Measurements from ENCODE around the gene MYADM. TPM values are rescaled to one million over a fixed set of nuclear protein-coding genes. Genes with fewer than 3 reads are reported as not detected.

Gene MYADM
- total RNA-seq, 2 experiments from 2014 or later = 52.2 to 69.4 TPM

DNA sequence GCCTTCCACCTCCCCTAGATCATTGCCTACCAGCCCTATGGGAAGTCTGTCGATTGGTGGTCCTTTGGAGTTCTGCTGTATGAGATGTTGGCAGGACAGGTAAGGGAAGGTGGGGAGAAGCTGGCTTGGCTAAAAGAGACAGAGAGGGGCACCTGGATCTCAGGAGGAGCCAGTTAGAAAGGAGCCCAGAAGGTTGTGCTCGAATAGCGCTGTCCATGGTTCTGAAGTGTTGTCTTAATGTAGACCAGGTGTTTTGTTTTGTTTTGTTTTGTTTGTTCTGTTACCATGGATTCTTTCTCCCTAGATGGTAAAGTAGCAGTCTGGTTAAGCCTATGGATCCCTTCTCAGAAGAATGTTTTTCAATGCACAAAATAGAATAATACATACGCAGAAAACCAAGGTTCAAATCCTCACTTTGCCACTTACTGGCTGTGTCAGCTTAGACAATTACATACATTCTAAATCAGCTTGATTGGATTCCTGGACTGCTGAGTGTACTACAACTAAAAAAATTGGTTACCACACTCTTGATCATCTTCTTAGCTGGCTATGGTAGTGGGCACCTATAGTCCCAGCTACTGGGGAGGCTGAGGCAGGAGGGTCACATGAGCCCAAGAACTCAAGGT is 35.5 kb downstream of the MYADM start:
- DNase-seq = peak; percentile 53
- H3K4me1 Mint-ChIP-seq = peaks cover 20% of the 10 kb centered on the region
- CTCF ChIA-PET = interaction anchor here (0.9 to 1.4 kb wide), 3 partner anchors 9 to 121 kb away, joined by 3 read pairs; no protein-coding TSS in a partner anchor

DNA sequence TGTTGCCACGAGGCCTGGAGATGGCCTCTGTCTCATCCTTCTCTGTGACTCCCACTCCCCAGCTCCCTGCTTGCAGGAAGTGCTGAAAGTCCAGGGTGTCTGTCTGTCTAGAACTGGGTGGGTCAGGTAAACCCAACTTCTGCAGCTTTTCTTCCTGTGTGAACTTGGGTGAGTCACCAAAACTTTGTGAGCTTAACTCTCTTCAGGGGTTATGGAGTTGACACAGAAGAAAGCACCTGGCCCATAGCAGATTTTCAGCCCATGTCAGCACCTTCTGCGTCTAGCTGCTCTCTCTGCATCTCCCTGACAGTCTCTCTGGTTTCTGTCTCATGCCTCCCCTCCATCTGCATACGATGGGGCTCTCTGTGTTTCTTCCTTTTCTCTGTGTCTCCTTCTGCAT is 37.2 kb downstream of the MYADM start:
- CTCF ChIA-PET = interaction anchor here (0.6 to 0.8 kb wide), 2 partner anchors 64 to 125 kb away, joined by 3 to 4 read pairs; no protein-coding TSS in a partner anchor
- no peak for DNase-seq
- Mint-ChIP-seq H3K9me3 (ENCODE audit: low read depth) (no peaks in the 10 kb centered on the region), H3K4me3 (no peak overlapping the region), H3K36me3 (peaks cover 2% of the 10 kb centered on the region), H3K4me1 (peaks cover 25% of the 10 kb centered on the region), H3K27ac (no peak overlapping the region), H3K27me3 (peaks cover 54% of the 10 kb centered on the region)
- ATAC-seq = no peak

More for the DNA sequence above, 35.5 kb downstream of the MYADM start:
- Mint-ChIP-seq H3K27me3 (peaks cover 48% of the 10 kb centered on the region), H3K9me3 (ENCODE audit: low read depth) (no peaks in the 10 kb centered on the region), H3K27ac (no peak overlapping the region), H3K36me3 (no peaks in the 10 kb centered on the region), H3K4me3 (no peak overlapping the region)
- no peak for ATAC-seq

DNA sequence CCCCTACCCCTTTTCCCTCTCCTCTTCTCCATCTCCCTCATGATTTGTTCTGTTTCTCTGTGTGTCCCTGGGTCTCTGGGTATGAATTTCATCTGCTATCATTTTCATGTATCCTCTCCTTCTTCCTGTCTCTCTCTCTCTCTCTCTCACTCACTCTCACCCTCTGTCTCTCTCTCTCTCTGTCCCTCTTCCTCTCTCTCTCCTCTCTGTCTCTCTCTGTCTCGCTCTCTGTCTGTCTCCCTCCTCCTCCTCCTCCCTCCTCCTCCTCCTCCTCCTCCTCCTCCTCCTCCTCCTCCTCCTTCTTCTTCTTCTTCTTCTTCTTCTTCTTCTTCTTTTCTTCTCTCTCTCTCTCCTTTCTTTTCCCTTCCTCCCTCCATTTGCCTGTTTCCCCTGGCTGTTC is 38.1 kb downstream of the MYADM start:
- Mint-ChIP-seq H3K9me3 (ENCODE audit: low read depth) (no peaks in the 10 kb centered on the region), H3K4me3 (no peak overlapping the region), H3K27ac (no peak overlapping the region), H3K4me1 (peaks cover 25% of the 10 kb centered on the region), H3K36me3 (peaks cover 2% of the 10 kb centered on the region), H3K27me3 (peaks cover 63% of the 10 kb centered on the region)
- CTCF ChIA-PET = interaction anchor here (2.0 kb wide), 1 partner anchor 118 kb away, joined by 8 read pairs; no protein-coding TSS in a partner anchor
- ATAC-seq (no peak), DNase-seq (no peak)

DNA sequence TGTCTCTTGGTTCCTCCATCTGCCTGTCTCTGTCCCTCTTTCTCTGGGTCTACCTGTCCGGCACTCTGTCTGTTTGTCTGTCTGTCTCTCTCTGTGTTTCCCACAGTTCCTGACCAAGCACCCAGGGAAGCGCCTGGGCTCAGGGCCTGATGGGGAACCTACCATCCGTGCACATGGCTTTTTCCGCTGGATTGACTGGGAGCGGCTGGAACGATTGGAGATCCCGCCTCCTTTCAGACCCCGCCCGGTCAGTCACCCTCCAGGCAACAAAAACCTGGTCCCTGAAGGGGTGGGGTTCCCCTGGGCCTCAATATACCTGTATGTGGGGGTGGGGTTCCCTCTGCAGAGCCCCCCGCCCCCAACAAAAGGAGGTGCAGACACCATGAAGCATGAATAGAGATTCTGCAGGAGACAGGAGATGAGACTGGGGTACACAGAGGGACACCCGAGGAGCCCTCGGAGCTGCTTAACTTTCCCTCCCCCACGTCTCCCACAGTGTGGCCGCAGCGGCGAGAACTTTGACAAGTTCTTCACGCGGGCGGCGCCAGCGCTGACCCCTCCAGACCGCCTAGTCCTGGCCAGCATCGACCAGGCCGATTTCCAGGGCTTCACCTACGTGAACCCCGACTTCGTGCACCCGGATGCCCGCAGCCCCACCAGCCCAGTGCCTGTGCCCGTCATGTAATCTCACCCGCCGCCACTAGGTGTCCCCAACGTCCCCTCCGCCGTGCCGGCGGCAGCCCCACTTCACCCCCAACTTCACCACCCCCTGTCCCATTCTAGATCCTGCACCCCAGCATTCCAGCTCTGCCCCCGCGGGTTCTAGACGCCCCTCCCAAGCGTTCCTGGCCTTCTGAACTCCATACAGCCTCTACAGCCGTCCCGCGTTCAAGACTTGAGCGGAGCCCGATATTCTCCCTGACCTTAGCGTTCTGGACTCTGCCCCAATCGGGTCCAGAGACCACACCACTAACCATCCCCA is 38.8 kb downstream of the MYADM start:
- CTCF ChIA-PET = interaction anchor here (2.0 kb wide), 1 partner anchor 117 kb away, joined by 8 read pairs; no protein-coding TSS in a partner anchor
- no peaks in the 10 kb centered on the region for H3K9me3 Mint-ChIP-seq (ENCODE audit: low read depth)
- H3K36me3 Mint-ChIP-seq = peaks cover 2% of the 10 kb centered on the region
- peaks cover 25% of the 10 kb centered on the region for H3K4me1 Mint-ChIP-seq
- DNase-seq (peak; percentile 71), ATAC-seq (peak; percentile 65)
- peaks cover 69% of the 10 kb centered on the region for H3K27me3 Mint-ChIP-seq
- no peak overlapping the region for H3K4me3 Mint-ChIP-seq
- H3K27ac Mint-ChIP-seq = no peak overlapping the region

DNA sequence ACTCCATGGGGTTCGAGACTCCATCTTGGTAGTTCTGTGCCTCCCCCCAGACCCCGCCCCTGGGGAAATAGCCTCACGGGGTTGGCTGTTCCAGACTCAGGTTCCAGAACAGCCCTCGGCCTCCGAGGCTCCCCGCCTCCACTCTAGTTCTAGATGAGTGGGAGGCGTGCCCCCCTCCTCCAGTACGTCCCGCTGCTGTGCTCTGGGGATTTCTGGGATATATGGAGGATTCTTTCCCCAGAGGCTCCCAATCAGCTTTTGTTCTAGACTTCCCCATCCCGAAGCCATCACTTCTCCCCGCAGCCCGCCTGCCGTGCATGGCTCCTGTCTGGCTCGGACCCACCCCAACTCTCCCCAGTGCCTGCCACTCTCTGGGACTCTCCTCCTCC is 39.5 kb downstream of the MYADM start:
- ATAC-seq (no peak), DNase-seq (no peak)
- H3K4me3 Mint-ChIP-seq = no peak overlapping the region
- H3K27ac Mint-ChIP-seq = no peak overlapping the region
- H3K9me3 Mint-ChIP-seq (ENCODE audit: low read depth) = no peaks in the 10 kb centered on the region
- H3K27me3 Mint-ChIP-seq = peaks cover 73% of the 10 kb centered on the region
- H3K36me3 Mint-ChIP-seq = peaks cover 2% of the 10 kb centered on the region
- H3K4me1 Mint-ChIP-seq = peaks cover 25% of the 10 kb centered on the region
- CTCF ChIA-PET = interaction anchor here (2.0 kb wide), 1 partner anchor 116 kb away, joined by 8 read pairs; no protein-coding TSS in a partner anchor

DNA sequence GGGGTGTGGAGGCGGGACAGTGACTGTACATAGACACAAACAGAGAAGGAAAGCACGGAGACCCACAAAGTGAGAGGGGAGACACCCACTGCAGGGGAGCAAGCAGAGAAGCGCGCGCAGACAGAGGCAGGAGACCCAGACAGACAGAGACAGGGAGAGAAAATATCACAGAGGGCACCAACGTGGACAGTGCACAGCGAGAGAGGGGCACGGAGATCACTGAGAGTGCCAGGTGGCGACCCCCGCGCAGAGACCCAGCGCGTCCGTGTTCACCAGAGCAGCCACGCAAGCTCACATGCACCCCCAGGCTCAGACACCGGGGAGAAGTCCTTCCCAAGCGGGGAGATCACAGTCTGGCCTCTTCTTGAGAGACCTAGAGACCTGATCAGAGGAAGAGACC is 40.0 kb downstream of the MYADM start:
- H3K27ac Mint-ChIP-seq = no peak overlapping the region
- CTCF ChIA-PET = interaction anchor here (2.0 kb wide), 1 partner anchor 116 kb away, joined by 8 read pairs; no protein-coding TSS in a partner anchor
- H3K27me3 Mint-ChIP-seq = peaks cover 76% of the 10 kb centered on the region
- DNase-seq (no peak), ATAC-seq (no peak)
- H3K4me1 Mint-ChIP-seq = peaks cover 25% of the 10 kb centered on the region
- H3K36me3 Mint-ChIP-seq = peaks cover 2% of the 10 kb centered on the region
- H3K4me3 Mint-ChIP-seq = no peak overlapping the region
- no peaks in the 10 kb centered on the region for H3K9me3 Mint-ChIP-seq (ENCODE audit: low read depth)

DNA sequence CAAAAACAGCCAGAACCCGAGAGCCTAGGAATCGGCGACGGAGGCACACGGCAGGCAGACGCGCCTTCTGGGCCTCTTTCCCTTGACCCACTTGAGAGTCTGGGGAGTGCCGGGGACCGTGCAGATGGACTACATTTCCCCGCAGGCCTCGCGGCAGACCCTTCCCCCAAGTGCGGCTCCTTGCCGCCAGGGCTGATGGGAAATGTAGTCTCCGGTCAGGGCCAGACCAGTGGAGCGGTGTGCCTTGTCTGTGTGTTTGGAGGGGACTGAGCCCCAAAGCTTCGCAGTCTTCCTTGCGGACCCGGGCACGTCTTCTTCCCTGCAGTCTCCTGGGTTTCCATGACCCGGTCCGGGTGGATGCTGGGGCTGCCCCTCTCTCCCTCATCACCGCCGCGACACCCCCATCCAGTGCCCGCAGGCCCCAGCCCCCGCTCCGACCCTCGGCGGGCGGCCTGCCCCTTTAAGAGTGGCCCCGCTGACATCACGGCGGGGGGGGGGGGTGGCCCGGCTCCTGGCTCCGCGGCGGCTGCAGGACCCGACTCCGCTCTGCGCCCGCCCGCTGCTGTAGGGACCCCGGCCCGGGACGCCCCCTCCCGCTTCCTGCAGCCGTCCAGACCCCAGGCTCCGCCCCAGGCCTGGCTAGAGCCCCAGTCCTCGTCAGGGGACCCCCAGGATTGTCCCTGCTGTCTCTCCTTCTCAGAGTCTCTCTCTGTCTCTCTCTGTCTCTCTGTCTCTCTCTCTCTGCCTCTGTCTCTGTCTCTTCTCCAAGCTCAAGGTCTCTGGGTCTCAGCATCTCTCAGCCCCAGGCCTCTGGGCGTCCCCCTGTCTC is 40.6 kb downstream of the MYADM start:
- CTCF ChIA-PET = interaction anchor here (2.0 kb wide), 1 partner anchor 115 kb away, joined by 8 read pairs; no protein-coding TSS in a partner anchor
- Mint-ChIP-seq H3K36me3 (peaks cover 2% of the 10 kb centered on the region), H3K9me3 (ENCODE audit: low read depth) (no peaks in the 10 kb centered on the region), H3K27me3 (peaks cover 74% of the 10 kb centered on the region), H3K4me3 (no peak overlapping the region), H3K27ac (peak overlapping the region; percentile 31), H3K4me1 (peaks cover 25% of the 10 kb centered on the region)
- ATAC-seq = peak; percentile 81
- peak; percentile 64 for DNase-seq

DNA sequence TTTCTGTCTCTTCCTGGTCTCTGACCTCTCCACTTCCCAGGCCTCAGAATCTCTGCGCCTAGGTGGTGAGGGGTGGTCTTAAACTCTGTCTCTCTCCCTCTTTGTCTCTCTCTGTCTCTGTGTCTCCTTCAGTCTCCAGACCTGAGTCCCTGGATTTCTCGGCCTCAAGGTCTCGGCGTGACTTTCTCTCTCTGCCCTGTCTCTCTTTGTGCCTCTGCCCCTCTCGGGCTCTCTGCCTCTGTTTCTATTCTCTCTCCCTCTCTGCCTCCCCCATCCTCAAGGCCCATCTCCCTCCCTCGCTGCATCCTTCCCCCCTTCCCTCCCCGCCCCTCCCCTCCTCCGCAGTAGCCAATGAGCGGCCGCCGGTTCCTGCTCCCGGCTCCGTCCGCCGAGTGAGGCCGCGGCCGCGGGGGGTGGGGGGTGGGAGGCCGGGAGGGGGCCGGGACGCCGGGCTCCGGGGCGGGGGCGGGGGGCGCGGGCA is 41.3 kb downstream of the MYADM start, which contains the start of gene CACNG7:
TSS of gene CACNG7 (plus strand) at position 344 of the 481 bp plus-strand sequence. CDS start 3,554 bp downstream, outside the sequence.
- Mint-ChIP-seq H3K27me3 (peaks cover 71% of the 10 kb centered on the region), H3K27ac (peak within 1 kb of the TSS; percentile 31), H3K4me1 (peaks cover 25% of the 10 kb centered on the region), H3K9me3 (ENCODE audit: low read depth) (no peaks in the 10 kb centered on the region), H3K36me3 (peaks cover 2% of the 10 kb centered on the region), H3K4me3 (no peak within 1 kb of the TSS)
- DNase-seq (no peak), ATAC-seq (no peak)
- CTCF ChIA-PET = no interaction called here

DNA sequence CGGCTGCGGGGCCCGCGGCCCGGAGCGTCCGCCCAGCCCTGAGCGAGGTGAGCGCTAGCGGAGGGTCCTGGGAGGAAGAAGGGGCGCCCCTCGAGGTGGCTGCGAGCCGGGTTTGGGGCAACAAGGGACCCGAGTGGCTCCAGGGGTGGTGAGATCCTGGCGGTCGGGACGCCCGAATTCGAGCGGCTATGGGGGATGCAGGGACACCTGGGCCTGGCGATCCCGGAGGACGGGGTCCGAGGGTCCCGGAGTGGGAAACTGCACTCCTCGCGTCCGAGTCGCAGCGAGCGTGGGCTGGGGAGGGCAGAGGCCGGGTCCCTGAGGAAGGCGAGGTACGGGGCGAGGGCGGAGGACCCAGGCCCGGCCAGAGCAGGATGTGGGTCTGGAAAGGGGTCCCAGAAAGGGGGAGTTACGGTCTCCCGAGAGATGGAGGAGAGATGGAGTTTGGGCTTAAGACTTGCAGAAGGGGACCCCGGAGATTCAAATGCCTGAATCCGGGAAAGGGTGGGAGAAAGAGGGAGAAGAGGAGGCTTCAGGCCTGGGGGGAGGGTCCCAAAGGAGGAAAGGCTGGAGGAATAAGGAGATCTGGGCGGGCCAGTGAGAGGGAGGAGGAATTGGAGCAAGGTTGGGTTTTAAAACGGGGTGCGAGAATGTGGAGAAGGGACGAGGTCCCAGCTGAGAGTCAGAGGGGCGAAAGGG is 41.9 kb downstream of the MYADM start:
- no peaks in the 10 kb centered on the region for H3K9me3 Mint-ChIP-seq (ENCODE audit: low read depth)
- CTCF ChIA-PET = no interaction called here

DNA sequence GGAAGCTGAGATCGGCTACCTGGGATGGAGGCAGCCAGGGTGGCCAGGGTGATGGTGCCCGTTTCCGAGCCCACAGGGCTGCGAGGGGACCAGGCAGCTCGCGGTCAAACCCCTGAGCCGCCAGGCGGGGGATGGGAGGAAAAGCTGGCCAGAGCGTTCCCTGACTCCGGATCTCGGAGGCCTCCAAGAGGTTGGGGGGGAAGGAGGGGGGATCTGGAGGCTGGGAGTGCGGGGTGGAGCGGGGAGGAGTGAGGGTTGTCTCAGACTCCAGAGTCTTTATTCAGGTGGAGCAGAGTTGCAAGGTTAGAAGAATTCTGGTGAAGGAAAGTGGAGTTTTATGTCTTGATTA is 42.5 kb downstream of the MYADM start:
- peaks cover 62% of the 10 kb centered on the region for H3K27me3 Mint-ChIP-seq
- H3K9me3 Mint-ChIP-seq (ENCODE audit: low read depth) = no peaks in the 10 kb centered on the region
- H3K36me3 Mint-ChIP-seq = peaks cover 2% of the 10 kb centered on the region
- no peak overlapping the region for H3K27ac Mint-ChIP-seq
- ATAC-seq = no peak
- DNase-seq = no peak
- no peak overlapping the region for H3K4me3 Mint-ChIP-seq
- CTCF ChIA-PET = no interaction called here
- H3K4me1 Mint-ChIP-seq = peaks cover 20% of the 10 kb centered on the region

More for the DNA sequence above, 41.9 kb downstream of the MYADM start:
- Mint-ChIP-seq H3K36me3 (peaks cover 2% of the 10 kb centered on the region), H3K4me3 (no peak overlapping the region), H3K4me1 (peaks cover 25% of the 10 kb centered on the region), H3K27me3 (peaks cover 68% of the 10 kb centered on the region), H3K27ac (no peak overlapping the region)
- ATAC-seq (no peak), DNase-seq (no peak)

DNA sequence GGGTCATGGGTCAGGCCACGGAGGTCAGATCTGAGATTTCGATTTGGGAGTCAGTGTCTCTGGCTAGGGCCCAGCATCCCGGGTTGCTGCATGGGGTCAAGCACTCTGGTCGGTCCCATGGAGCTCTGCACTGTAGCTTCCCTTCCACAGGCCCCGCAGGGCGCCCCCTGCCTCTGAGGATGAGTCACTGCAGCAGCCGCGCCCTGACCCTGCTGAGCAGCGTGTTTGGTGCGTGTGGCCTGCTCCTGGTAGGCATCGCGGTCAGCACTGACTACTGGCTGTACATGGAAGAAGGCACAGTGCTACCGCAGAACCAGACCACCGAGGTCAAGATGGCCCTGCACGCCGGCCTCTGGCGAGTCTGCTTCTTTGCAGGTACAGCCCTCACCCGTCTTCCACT is 45.0 kb downstream of the MYADM start:
- no peak for ATAC-seq
- Mint-ChIP-seq H3K27me3 (peaks cover 40% of the 10 kb centered on the region), H3K27ac (no peak overlapping the region), H3K4me1 (peaks cover 10% of the 10 kb centered on the region), H3K4me3 (no peak overlapping the region), H3K9me3 (ENCODE audit: low read depth) (no peaks in the 10 kb centered on the region), H3K36me3 (peaks cover 2% of the 10 kb centered on the region)
- no peak for DNase-seq
- CTCF ChIA-PET = interaction anchor here (0.9 to 1.0 kb wide), 3 partner anchors 9 to 71 kb away, joined by 3 to 4 read pairs (median 3); no protein-coding TSS in a partner anchor

DNA sequence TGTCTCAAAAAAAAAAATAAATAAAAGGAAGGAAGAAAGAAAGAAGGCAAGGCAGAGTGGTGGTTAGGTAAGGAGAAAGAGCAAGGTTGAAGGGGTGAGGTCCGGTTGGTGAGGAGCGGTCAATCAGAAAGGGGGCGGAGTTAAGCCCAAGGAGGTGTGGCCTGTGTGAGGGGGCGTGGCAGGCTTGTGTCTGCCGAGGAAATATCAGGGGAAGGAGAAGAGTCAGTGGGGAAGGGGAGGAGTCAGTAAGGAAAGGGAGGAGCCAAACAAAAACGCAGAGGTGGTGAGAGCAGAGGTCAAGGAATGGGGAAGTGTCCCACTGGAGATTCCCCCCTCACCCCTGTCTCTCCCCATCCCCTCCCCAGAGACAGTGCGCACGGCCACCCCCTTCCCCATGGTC is 47.3 kb downstream of the MYADM start:
- H3K27ac Mint-ChIP-seq = no peak overlapping the region
- no peak for ATAC-seq
- no peak overlapping the region for H3K4me3 Mint-ChIP-seq
- no peaks in the 10 kb centered on the region for H3K36me3 Mint-ChIP-seq
- no peak for DNase-seq
- H3K4me1 Mint-ChIP-seq = no peaks in the 10 kb centered on the region
- CTCF ChIA-PET = no interaction called here
- peaks cover 21% of the 10 kb centered on the region for H3K27me3 Mint-ChIP-seq
- no peaks in the 10 kb centered on the region for H3K9me3 Mint-ChIP-seq (ENCODE audit: low read depth)
